Activated CD4-positive, CD25-positive, alpha-beta regulatory T cell treated with anti-CD3 and anti-CD28 coated beads, Interleukin-2, amount 50 U/mL, for 72 hours (primary cell): ENCODE data around the gene CCDC32.

Experiments
- DNase-seq: peaks from one replicate; pipeline ENCODE4 v3.0.0; 2021

The CCDC32 gene

DNA sequence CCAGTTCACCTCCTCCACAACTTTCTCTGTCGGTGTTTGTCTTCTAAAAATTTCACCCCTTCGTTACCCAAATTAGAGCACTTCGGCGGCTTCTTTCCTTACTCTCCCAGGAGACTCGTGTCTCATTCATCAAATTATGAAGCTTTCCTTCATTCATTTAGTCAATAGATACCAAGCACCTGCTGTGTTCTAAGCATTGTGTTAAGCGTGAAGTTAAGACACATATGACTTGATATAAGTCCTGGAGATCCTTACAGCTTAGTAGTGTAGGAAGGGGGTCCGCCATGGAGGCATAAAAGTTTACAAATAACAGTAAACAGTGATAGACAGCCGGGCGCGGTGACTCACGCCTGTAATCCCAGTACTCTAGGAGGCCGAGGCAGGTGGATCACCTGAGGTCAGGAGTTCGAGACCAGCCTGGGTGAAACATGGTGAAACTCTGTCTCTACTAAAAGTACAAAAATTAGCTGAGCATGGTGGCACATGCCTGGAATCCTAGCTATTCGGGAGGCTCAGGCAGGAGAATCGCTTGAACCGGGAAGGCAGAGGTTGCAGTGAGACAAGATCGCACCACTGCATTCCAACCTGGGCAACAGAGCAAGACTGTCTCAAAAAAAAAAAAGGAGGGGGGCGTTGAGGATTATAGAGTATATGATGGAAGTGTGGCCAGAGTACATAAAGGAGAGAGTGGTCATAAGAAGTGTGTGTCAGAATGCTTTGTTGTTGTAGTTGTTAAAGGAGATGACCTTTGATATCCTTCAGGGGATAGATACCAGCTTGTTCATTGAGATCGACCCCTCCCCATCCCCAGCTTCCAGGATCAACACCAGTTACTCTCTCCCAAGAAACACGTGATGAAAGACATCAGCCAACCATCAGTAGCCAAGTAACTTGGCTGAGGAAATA, 744 bp upstream of the CCDC32 start:
- DNase-seq, result no peak

DNA sequence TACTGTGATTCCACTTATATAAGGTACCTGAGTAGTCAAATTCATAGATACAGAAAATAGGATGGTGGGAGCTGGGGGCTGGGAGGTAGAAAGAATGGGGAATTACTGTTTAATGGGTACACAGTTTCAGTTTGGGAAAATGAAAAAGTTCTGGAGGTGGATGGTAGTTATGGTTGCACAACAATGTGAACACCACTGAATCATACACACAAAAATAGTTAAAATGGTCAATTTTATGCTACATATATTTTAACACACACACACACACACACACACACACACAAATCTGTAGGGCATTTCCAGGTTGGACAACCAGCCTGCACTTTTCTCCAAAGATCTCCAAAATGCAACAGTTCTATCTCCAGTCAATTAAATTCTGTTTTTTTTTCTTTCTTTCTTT, 1.4 kb downstream of the CCDC32 start:
- DNase-seq, result no peak

DNA sequence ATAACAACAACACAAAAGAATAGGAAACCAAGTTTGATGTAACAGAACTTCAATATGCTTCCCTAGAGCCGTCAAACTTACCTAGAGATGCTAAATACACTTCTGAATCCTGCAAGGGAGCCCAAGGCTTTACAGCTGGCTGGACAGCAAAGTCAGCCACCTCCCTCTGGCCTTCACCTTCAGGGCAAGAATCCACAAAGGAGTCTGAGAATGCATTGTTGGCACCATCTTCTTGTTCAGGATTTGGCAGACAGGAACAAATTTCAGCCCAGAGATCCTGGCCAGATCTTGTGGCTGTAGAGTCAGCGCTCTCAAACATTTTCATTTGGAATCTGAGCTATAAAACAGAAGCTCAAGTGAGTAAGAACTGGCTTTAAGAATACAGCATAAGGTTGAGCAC, 2.2 kb downstream of the CCDC32 start:
- DNase-seq, result no peak

DNA sequence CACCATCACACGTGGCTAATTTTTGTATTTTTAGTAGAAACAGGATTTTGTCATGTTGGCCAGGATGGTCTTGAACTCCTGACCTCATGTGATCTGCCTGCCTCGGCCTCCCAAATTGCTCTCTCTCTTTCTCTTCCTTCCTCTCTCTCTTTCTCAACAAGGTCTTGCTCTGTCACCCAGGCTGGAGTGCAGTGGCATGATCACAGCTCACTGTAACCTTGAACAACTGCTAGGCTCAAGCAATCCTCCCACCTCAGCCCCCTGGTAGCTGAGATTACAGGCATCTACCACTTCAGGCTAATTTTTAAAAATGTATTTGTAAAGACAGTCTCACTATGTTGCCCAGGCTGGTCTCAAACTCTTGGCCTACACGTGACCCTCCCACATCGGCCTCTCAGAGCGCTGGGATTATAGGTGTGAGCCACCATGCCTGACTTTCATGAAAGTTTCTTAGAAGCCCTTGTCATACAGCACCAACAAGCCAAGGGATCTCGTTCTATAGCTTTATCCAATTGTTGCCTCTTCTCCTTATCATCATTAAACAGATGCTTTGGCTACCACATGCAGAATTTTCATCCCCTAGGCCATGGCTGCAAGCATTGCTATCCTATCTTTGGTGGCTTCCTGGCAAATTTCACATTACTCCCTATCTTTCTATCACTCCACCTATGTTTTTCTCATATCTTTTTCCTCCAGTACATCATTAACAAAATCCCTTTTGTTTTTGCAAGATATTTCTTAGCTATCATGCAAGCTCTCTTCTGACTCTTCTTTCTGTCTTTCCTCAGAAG, 5.7 kb downstream of the CCDC32 start:
- DNase-seq, result no peak

DNA sequence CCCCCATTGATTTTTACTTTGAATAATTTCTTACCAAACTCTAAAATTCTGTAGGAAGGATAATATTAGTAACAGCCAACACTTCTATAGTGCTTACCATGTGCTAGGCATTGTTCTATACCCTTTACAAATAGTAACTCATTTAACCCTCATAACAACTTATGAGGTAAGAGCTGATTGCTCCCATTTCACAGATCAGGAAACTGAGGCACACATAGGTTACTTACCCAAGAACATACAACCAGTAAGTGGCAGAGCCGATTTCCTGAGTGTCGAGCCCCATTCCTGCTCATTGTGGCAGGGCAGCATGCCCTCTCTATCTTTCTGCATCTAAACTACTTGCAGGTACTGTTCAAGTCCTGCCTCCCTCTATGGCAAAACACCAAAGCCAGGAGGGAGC, 9.0 kb downstream of the CCDC32 start:
- no peak for DNase-seq

DNA sequence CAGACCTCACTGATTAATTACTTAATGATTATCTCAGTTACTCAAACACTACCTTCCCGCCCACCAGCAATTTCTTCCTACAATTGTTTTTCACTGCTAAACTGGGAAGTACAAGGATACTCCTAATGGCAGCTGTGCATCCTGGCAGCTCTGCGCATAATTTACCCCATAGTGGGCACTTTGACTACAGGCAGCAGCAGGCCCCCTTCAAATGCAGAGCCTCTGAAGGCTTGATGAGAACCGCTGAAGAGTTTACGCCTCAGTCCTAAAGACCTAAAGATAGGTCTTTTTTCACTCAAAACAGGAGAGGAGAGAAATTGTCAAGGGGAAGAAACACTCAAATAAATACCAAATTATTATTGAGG, 10.7 kb downstream of the CCDC32 start:
- DNase-seq, result no peak

DNA sequence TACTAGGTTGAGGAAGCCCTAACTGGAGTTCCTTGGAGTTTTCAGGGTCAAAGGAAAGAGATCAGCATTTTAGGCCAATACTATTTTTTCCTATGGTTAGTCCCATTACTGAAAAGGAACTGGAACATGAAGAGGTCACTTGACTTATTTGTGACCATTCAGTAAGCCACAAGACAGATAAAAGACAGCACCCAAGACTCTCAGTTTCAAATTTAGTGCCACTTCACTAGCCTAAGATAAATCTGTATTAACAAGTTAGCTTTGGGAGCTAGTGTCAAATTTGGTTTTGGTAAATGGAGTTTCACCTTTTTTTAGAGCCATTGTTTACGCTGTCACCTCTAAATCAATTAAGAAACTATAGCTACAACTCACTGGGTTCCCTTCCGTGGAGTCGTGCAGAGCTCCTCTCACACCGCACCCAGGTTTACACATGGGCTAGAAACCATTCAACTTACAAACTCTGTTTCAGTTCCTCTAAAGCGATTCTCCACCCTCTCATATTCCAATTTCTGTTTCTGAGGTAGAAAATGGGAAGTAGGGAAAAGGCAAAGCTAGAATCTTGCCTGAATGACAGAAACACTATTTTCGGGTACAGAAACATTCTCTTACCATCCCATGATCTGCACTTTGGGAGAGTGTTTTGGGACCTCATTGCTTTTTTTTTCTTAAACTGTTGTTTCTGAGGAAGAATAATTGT, 14.4 kb downstream of the CCDC32 start:
- DNase-seq, result no peak

DNA sequence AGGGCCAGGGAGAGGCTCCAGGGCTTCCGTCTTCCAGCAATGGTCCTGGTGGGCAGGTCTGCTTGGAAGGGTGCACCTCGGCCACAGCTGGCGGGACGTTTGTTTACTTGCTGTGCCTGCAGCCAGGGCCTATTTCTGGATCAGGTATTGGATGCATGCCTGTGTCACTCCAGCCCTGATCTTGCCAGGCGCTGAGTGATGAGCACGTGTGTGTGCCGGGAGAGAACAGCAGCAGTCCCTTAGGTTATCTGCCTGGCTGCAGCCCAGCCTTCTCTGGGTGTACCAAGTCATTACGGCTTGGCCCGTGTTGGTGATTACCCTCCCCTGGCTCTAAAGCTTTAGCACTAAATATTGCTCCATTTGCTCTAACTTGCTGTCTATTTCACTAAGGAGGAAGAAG, 14.9 kb downstream of the CCDC32 start:
- no peak for DNase-seq

DNA sequence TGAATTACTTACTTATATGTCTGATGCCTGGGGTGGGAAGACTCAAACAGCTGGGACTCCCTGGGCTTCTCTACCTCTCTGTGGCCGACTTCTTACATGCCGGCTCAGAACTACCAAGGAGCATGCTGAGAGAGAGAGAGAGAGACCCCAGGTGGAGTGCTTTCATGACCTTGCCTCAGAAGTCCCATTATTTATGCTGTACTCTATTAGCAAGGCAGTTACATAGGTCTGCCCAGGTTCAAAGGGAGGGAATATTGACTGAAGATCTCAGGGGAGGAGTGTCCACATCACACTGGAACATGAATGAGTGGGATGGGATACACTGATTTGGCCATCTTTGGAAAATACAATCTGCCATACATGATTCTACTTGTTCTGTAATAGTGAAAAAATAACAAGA, 16.2 kb downstream of the CCDC32 start:
- DNase-seq, result no peak

DNA sequence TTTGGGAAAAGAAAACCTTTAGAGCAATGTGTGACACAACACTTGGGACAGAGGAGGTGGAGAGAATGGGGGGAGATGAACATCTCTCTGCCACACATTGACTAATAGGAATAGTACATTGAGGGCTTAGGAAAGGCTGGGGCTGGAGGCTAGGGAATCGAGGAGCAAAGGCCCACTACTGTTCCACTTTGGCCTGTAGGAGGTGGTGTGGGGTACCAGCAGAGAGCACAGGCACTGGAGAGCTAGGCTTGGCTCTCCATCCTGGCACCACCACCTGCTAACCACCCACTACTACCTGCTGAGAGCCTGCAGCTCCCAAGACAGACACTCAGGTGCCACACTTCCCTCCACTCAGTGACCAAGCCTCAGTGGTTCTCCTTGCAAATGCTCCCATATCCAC, 19.4 kb downstream of the CCDC32 start:
- no peak for DNase-seq

DNA sequence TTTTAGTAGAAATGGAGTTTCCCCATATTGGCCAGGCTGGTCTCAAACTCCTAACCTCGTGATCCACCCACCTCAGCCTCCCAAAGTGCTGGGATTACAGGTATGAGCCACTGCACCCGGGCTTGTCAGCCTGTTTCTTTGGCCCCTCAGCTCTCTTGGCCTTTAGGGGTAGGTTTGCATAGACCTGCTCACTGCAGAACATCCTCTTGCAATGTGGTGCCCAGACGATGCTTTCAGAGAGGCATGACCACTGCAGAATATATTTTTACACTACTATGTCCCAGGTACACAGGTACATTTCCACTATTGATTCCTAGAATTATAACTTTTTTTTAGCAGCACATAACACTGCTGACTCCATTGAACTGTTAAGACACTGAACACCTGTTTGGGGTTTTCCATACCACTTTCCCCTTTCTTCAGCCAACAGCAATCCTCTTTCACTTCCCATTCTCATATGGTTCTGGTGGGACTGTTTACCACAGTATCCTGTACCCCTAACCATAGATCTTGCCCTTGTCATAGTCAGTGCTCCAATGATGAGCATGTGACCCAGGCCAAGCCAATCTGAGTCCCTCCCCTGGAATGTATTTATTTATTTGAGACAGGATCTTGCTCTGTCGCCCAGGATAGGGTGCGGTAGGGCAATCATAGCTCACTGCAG, 21.1 kb downstream of the CCDC32 start:
- DNase-seq, result no peak

DNA sequence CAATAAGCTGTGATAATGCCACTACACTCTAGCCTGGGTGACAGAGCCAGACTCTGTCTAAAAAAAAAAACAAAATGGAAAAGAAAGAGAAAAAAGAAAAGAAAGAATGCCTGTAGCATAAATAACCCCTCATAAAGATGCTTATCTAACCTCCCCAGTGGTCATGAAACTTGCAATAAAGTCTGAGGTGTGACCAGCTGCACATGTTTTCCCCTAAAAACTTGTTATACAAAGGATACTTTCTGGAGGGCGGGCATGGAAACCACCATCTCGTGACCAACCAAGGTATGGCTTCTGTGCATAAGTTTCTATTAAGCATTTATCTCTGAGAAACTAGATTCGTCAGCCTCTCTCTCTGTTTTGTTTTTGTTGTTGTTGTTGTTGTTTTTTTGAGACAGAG, 21.8 kb downstream of the CCDC32 start:
- DNase-seq, result no peak

DNA sequence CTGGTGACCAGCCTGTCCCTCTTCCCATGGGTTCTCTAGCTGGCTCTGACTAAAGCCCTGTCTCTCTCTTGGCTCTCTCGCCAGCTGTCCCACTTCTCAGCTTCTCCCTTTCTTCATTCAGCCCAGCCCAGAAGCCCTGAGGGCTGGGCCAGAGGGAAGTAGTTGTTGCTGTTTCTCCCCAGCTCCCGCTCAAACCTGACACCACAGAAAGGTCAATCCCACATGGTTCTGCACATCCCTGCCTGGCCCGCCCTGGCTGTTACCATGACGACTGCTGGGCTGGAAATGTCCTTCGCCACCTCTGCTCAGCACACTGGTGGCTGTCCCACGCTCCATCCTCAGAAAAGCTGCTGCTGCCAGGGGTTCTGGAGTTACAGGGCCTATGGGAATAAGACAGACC, 25.9 kb downstream of the CCDC32 start:
- no peak for DNase-seq

DNA sequence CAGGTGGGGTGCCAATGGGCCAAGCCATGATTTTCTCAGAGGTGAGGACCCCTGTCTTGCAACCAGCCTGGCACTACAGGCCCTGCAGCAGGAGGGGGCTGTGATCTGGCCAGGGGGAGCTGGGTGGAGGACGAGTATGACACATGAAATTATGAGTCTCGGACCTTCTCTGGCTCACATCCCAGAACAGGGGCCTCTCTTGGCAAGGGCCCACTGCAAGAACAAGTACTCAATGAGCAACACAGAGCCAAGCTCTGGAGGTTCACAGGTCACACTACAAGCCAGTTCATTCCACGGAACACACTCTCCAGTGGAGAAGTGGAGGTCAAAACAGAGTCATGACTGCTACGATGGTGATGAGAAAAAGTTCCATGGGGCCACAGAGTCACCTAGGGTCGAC, 28.3 kb downstream of the CCDC32 start:
- no peak for DNase-seq

DNA sequence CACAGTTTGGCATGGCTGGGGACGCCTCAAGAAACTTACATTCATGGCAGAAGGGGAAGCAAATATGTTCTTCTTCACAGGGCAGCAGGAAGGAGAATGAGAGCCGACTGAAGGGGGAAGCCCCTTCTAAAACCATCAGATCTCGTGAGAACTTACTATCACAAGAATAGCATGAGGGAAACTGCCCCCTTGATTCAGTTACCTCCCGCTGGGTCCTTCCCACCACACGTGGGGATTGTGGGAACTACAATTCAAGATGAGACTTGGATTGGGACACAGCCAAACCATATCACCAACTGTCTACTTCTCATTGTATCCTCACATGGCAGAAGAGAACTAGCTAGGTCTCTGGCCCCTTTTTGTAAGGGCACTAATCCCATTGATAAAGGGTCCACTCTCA, 30.5 kb downstream of the CCDC32 start:
- DNase-seq, result no peak

DNA sequence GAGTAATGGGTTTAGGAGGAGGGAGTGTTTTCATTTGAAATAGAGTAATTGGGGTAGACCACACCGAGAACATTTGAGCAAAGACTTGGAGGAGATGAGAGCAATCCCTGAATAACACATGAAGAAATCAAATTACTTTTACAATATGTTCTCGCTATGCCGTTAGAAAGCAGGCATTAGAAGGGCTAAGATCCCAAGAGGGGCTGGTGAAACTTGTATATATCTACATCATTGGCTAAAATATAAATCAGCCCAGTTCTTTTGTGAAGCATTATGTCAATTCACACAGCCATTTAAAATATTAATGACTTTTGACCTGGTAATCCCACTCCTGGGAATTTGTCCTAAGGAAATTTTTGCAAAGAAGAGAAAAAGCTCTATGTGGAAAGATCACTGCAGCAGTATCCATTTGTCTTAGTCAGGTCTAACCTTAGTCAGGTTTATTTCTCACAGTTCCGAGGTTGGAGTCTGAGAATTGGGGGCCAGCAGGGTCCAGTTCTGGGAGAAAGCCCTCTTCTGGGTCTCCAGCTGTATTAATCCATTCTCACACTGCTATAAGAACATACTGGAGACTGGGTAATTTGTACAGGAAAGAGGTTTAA, 31.0 kb downstream of the CCDC32 start:
- DNase-seq, result no peak

DNA sequence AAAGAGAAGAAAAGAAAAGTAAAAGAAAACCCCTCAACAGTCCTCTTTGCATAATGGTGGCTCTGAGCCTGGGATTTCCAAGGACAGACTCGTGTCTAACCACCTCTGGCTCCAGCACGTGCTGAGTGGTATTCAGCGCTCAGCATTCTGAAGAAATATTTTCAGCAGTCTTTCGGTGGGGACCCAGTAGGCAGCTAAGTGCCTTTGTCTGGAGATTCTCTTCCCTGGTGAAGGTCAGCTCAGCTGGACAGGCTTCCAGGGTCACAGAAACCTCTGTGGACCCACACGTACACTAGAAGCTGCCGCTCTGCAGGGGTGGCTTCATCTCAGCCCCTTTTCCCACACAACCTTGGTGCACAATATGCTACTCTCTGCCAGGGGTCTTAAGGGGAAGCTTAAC, 36.0 kb downstream of the CCDC32 start:
- DNase-seq, result no peak

DNA sequence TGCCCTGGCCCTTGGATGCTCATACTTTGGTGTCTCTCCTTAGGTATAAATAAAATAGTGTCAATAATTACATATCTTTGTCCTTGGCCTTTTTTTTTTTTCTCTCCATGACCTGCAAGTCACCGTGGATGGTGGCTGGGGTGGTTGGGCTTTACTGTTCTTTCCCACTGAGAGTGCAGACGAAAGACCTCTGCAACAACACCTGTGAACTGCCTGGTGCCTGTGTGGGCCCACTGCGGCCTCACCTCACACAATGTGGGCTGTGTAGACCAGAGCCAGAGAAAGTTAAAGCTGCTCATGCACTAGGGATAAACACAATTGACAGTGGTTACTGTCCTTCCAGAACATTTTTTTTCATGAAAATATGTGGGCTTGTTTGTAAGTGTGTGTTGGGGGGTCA, 39.0 kb downstream of the CCDC32 start:
- DNase-seq, result no peak

DNA sequence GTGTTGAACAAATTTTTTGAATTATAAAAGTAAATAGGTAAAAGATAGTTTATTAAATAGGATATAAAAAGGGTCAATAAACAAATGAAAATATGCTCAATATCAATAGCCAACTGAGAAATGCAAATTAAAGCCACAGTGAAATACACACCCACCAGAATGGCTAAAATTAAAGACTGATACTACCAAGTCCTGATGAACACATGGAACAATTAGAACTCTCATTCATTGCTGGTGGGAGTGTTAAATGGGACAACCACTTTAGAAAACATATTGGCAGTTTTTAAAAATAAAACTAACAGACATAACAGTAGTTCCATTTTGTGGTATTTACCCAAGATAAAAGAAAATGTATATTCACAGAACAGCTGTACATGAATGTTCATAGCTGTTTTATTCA, 41.2 kb downstream of the CCDC32 start:
- no peak for DNase-seq

DNA sequence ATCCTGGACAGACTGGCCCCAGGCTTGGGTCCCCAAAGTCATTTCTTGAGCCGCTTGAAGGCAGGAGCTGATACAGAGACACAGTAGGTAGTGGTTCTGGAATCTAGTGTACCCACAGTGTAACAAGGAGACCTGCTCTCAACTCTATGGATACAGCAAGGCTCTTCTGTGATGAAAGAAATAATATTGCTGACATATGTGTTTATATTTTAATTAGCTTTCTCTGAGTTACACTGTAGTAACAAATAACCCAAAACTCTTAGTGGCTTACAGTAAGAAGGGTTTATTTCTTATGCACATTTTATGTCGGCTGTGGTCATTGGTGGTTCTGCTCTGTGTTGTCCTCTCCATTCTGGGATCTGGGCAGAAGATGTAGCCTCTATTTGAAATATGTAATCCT, 48.5 kb downstream of the CCDC32 start:
- no peak for DNase-seq

DNA sequence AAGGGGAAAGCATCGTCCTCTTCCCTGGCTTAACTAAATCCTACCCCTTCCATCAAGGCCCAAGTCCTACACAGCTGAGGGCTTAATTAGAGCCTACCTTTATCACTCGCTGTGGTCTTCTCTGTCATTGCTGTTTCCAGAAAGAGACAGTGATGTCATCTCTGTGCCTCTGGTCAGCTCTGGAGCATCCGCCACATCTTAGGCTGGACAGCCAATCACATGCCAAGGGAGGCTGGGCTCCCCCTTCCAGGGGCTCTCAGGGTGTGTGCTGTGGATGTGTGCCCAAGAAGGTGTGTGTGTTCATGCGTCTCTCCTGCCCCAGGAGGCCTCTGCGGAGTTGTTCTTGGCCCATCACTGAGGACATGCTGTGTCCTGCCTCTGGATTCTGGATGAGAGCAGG, 51.2 kb downstream of the CCDC32 start:
- no peak for DNase-seq

DNA sequence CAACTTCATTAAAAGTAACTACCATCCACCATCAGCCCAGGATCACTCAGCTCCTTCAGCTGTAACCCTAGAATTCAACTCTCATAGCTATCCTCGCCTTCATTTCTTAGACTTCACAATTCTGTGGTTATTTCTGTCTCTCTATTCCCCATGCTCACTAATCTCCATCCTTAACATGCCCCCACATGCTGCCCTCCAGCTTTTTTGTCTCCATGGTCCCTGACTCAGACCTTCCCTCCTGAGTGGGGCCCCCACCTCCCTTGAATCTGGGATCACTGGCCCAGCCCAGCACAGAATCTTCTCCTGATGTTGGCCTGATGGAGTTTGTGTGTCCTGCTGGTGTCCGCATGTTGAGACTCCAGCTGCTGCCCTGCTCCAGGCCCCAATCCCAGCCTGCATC, 52.4 kb downstream of the CCDC32 start:
- DNase-seq, result no peak
